Effector memory CD4-positive, alpha-beta T cell (primary cell): Measurements from ENCODE around the gene TRMT1.

Experiments
- DNase-seq, 3 donors: peaks; one replicate each; pipeline ENCODE4 v3.0.0-alpha.2; 2020
- H3K27ac ChIP-seq: 2 replicates; pipeline ENCODE4 v1.7.0; 2013; ENCODE audit warnings: mild to moderate bottlenecking, low read length, moderate library complexity; ENCODE audit not compliant: insufficient read depth, poor library complexity, severe bottlenecking
- H3K27me3 ChIP-seq: replicated peaks from 2 replicates; pipeline ENCODE4 v1.7.0; 2013; ENCODE audit warnings: mild to moderate bottlenecking, low read length; ENCODE audit not compliant: insufficient read depth, control insufficient read depth, poor library complexity, severe bottlenecking
- H3K36me3 ChIP-seq: 2 replicates; pipeline ENCODE4 v1.7.0; 2013; ENCODE audit warnings: mild to moderate bottlenecking, low read length, moderate library complexity; ENCODE audit not compliant: control insufficient read depth, insufficient read depth
- H3K4me1 ChIP-seq: 2 replicates; pipeline ENCODE4 v1.7.0; 2013; ENCODE audit warnings: low read length, mild to moderate bottlenecking; ENCODE audit not compliant: control insufficient read depth, insufficient read depth, poor library complexity, severe bottlenecking
- H3K4me3 ChIP-seq: 2 replicates; pipeline ENCODE4 v1.7.0; 2013; ENCODE audit warnings: low read length, low read depth, mild to moderate bottlenecking; ENCODE audit not compliant: insufficient read depth, poor library complexity, severe bottlenecking
- H3K9me3 ChIP-seq: 2 replicates; pipeline ENCODE4 v1.7.0; 2013; ENCODE audit warnings: mild to moderate bottlenecking, low read length, moderate library complexity; ENCODE audit not compliant: control insufficient read depth

TRMT1 gene

GRCh38 chr19:13089139-13089856 is 27.2 kb downstream of the TRMT1 start:
- Histone ChIP-seq H3K9me3 (no peaks in the 10 kb centered on the region), H3K4me3 (no peak overlapping the region), H3K27me3 (no peaks in the 10 kb centered on the region), H3K4me1 (no peaks in the 10 kb centered on the region), H3K36me3 (no peaks in the 10 kb centered on the region), H3K27ac (no peak overlapping the region)
- DNase-seq: no peak

DNA sequence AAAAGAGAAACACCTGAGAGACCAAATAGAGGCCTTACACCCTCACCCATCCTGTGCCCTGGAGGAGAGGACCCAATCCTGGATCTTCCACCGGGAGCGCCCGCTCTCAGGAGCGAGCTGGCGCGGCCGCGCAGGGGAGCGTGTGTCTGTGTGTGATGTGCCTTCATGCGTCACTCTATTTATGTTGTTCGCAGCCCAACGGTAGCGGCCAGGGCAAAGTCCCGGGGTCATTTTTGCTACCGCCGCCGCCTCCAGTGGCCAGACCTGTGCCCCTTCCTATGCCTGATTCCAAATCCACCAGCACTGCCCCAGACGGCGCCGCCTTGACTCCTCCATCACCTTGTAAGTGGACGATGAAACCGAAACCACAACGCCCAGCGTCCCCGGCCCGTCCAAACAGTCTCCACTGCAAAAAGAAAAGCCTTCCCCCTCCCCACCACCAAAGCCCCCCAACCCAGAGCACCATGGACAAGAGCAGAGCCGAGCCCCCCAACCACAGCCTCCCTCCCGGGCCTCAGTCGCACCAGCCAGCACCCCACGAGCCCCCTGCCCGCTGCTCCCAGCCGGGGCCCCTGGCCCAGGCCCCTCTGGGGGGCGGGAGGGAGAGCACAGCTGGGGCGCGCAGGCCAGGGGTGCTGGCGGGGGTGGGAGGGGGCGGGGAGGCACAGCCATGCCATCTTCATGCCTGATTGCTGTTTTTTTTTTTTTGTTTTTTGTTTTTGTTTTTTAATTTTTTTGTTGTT is 28.6 kb downstream of the TRMT1 start:
- Histone ChIP-seq H3K27ac (no peak overlapping the region), H3K36me3 (no peaks in the 10 kb centered on the region), H3K9me3 (no peaks in the 10 kb centered on the region), H3K4me3 (no peak overlapping the region), H3K4me1 (no peaks in the 10 kb centered on the region), H3K27me3 (no peaks in the 10 kb centered on the region)
- DNase-seq: no peak

DNA sequence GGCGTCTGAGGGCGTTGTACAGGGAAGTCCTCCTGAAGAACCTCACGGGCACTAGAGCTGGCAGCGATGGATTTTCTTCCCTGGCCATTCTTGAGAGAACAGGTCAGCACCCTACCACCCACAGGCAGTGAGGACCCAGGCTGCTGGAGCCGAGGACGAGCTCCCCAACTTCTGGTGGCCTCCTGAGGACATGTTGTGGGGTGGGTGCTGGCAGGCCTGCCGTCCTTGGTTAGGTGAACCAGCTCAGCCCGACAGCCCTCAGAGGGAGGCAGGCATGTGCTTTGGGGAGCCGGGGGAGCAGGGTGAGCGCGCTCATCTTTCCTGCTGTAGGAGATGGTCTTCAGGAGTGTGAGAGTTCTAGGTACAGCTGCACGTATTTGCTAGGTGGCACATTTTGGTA is 29.2 kb downstream of the TRMT1 start:
- Histone ChIP-seq H3K4me3 (no peak overlapping the region), H3K27ac (no peak overlapping the region), H3K9me3 (no peaks in the 10 kb centered on the region), H3K36me3 (no peaks in the 10 kb centered on the region), H3K27me3 (no peaks in the 10 kb centered on the region), H3K4me1 (no peaks in the 10 kb centered on the region)
- DNase-seq: no peak

- H3K9me3 ChIP-seq: no peaks in the 10 kb centered on the region
- H3K27me3 ChIP-seq: no peaks in the 10 kb centered on the region
- no peak overlapping the region for H3K27ac ChIP-seq
- DNase-seq: no peak
- H3K36me3 ChIP-seq: no peaks in the 10 kb centered on the region
- no peaks in the 10 kb centered on the region for H3K4me1 ChIP-seq
- no peak overlapping the region for H3K4me3 ChIP-seq
Observed at GRCh38 chr19:13086341-13086740, 30.2 kb downstream of the TRMT1 start.

GRCh38 chr19:13085666-13086065 is 30.9 kb downstream of the TRMT1 start:
- H3K36me3 ChIP-seq: no peaks in the 10 kb centered on the region
- no peak overlapping the region for H3K27ac ChIP-seq
- no peaks in the 10 kb centered on the region for H3K9me3 ChIP-seq
- no peaks in the 10 kb centered on the region for H3K27me3 ChIP-seq
- no peak for DNase-seq
- H3K4me3 ChIP-seq: no peak overlapping the region
- H3K4me1 ChIP-seq: no peaks in the 10 kb centered on the region

DNA sequence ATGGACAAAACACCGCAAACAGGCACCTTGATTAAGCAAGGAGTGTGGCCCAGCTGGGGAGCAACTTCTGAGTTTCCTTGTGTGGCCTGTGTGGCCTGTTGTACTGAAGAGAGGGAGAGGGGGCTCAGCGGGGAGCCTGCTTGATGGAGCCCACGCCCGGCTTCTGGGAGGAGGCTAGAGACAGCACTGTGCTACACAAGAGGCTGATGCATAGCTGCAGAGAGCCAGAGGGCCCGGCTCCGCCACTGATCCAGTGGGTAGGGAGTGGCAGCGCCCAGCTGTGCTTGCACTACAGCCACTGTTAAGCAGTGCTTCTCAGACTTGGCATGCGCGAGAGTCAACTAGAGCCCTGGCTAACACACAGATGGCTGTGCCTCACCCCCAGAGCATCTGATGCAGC is 32.9 kb downstream of the TRMT1 start:
- DNase-seq: no peak
- Histone ChIP-seq H3K36me3 (no peaks in the 10 kb centered on the region), H3K4me3 (no peak overlapping the region), H3K9me3 (no peaks in the 10 kb centered on the region), H3K27ac (no peak overlapping the region), H3K4me1 (no peaks in the 10 kb centered on the region), H3K27me3 (no peaks in the 10 kb centered on the region)

GRCh38 chr19:13083008-13083404 is 33.5 kb downstream of the TRMT1 start:
- H3K4me1 ChIP-seq: no peaks in the 10 kb centered on the region
- no peaks in the 10 kb centered on the region for H3K27me3 ChIP-seq
- no peaks in the 10 kb centered on the region for H3K9me3 ChIP-seq
- H3K27ac ChIP-seq: no peak overlapping the region
- no peak for DNase-seq
- H3K4me3 ChIP-seq: no peak overlapping the region
- no peaks in the 10 kb centered on the region for H3K36me3 ChIP-seq

DNA sequence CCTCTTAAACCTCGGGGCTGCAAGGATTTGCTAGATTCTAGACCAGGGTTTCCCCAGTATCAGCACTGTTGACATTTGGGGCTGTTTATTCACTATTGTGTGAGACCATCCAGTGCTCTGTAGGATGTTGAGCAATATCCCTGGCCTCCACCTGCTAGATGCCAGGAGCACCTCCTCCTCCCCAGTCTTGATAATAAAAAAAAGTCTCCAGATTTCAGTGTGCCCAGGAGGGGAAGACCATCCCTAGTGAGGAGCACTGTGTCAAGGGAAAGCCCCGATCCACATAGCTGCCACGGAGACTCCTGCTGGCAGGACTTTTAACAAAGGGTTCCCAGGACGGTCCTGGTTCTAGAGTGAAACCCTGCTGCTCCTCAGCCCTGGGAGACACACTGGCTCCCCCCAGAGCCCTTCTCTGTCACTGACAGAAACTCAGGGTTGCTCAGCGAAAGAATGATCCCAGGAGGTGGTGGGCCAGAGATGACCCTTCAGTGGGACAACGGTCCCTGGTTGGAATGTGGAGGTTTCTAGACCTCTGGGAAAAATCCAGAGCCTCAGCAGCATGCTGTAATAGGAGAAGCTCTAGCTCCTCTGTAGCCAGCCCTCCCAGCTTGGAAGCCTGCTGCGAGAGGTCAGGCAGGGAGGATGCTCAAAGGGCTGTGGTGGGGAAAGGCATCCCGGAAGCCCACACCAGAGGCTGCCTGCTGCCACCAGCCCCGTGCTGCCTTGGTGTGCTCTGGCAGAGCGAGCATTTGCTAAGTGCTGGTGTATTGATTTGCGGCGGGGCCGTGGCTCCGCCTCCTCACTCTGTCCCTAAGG is 34.1 kb downstream of the TRMT1 start:
- Histone ChIP-seq H3K27me3 (no peaks in the 10 kb centered on the region), H3K36me3 (no peaks in the 10 kb centered on the region), H3K4me3 (no peak overlapping the region), H3K27ac (no peak overlapping the region), H3K4me1 (no peaks in the 10 kb centered on the region), H3K9me3 (no peaks in the 10 kb centered on the region)
- no peak for DNase-seq

GRCh38 chr19:13079542-13079986 is 37.0 kb downstream of the TRMT1 start:
- H3K4me1 ChIP-seq: no peaks in the 10 kb centered on the region
- no peaks in the 10 kb centered on the region for H3K27me3 ChIP-seq
- H3K27ac ChIP-seq: no peak overlapping the region
- H3K4me3 ChIP-seq: no peak overlapping the region
- H3K9me3 ChIP-seq: no peaks in the 10 kb centered on the region
- no peaks in the 10 kb centered on the region for H3K36me3 ChIP-seq
- DNase-seq: no peak
